GM23338 (cell line): ENCODE data around the gene NRP1. TPM values are rescaled to one million over a fixed set of nuclear protein-coding genes. Genes with fewer than 3 reads are reported as not detected.

Experiments
- ATAC-seq: fragments of 200-7000 bp; cut with Tn5 transposase; 3 replicates; pipeline ENCODE4 v1.9.1; 2020
- DNase-seq: peaks from one replicate; pipeline ENCODE4 v3.0.0-alpha.2; 2015; ENCODE audit warnings: low spot score
- H2AFZ ChIP-seq: fragments of 200-600 bp; sonication (generic); 2 replicates; pipeline ENCODE4 v1.8.0; 2016; ENCODE audit warnings: antibody characterized with exemption, mild to moderate bottlenecking, moderate library complexity
- H3F3A ChIP-seq: fragments of 200-600 bp; sonication (generic); replicated peaks from 2 replicates; pipeline ENCODE4 v1.8.0; 2017; ENCODE audit warnings: antibody characterized with exemption, mixed run types, low read depth
- H3K27ac ChIP-seq: fragments of 200-600 bp; sonication (generic); 2 replicates; pipeline ENCODE4 v1.6.1; 2016; ENCODE audit warnings: low read depth
- H3K27me3 ChIP-seq: fragments of 200-600 bp; sonication (generic); 2 replicates; pipeline ENCODE4 v1.8.0; 2016; ENCODE audit warnings: mild to moderate bottlenecking, mixed run types, moderate library complexity; ENCODE audit not compliant: insufficient read depth
- H3K36me3 ChIP-seq: fragments of 200-600 bp; sonication (generic); 2 replicates; pipeline ENCODE4 v1.8.0; 2016; ENCODE audit warnings: mild to moderate bottlenecking; ENCODE audit not compliant: insufficient read depth
- H3K4me1 ChIP-seq: fragments of 200-600 bp; sonication (generic); 2 replicates; pipeline ENCODE4 v1.8.0; 2016; ENCODE audit warnings: mild to moderate bottlenecking, moderate library complexity; ENCODE audit not compliant: insufficient read depth
- H3K4me2 ChIP-seq: fragments of 200-600 bp; sonication (generic); 2 replicates; pipeline ENCODE4 v1.7.1; 2017; ENCODE audit warnings: mixed run types
- H3K4me3 ChIP-seq: fragments of 200-600 bp; sonication (generic); 2 replicates; pipeline ENCODE4 v1.6.1; 2016; ENCODE audit warnings: mixed run types
- H3K79me2 ChIP-seq: fragments of 200-600 bp; sonication (generic); replicated peaks from 2 replicates; pipeline ENCODE4 v1.8.0; 2017; ENCODE audit warnings: mild to moderate bottlenecking; ENCODE audit not compliant: insufficient read depth
- H3K9me2 ChIP-seq: fragments of 200-600 bp; sonication (generic); 2 replicates; pipeline ENCODE4 v1.8.0; 2017; ENCODE audit not compliant: insufficient read depth
- H4K20me1 ChIP-seq: fragments of 200-600 bp; sonication (generic); replicated peaks from 2 replicates; pipeline ENCODE4 v1.8.0; 2017; ENCODE audit warnings: mild to moderate bottlenecking; ENCODE audit not compliant: insufficient read depth
- H3K27ac Mint-ChIP-seq: 2 replicates; pipeline ENCODE4 v1.8.0; 2020; ENCODE audit warnings: inconsistent platforms, mild to moderate bottlenecking, moderate library complexity, mixed read lengths
- H3K27me3 Mint-ChIP-seq: 3 replicates; pipeline ENCODE4 v1.8.0; 2022; ENCODE audit warnings: low read depth, mild to moderate bottlenecking, moderate library complexity, mixed read lengths, inconsistent platforms; ENCODE audit not compliant: insufficient read depth, poor library complexity
- H3K36me3 Mint-ChIP-seq: 3 replicates; pipeline ENCODE4 v1.8.0; 2021; ENCODE audit warnings: low read depth, mild to moderate bottlenecking, inconsistent platforms, moderate library complexity, mixed read lengths
- H3K4me1 Mint-ChIP-seq: 3 replicates; pipeline ENCODE4 v1.8.0; 2020; ENCODE audit warnings: mild to moderate bottlenecking, inconsistent platforms, mixed read lengths
- H3K4me3 Mint-ChIP-seq: 3 replicates; pipeline ENCODE4 v1.8.0; 2021; ENCODE audit warnings: moderate library complexity, mild to moderate bottlenecking, inconsistent platforms, mixed read lengths
- H3K9me3 Mint-ChIP-seq: 3 replicates; pipeline ENCODE4 v1.8.0; 2020; ENCODE audit warnings: moderate library complexity, mild to moderate bottlenecking, inconsistent platforms, mixed read lengths
- EZH2phosphoT487 ChIP-seq: fragments of 200-600 bp; sonication (generic); IDR thresholded peaks from one replicate; pipeline ENCODE4 v1.8.1; 2018; ENCODE audit warnings: antibody characterized with exemption; ENCODE audit not compliant: unreplicated experiment
- JUNB ChIP-seq: IDR thresholded peaks from one replicate; pipeline ENCODE4 v1.6.1; 2016; ENCODE audit warnings: antibody characterized with exemption; ENCODE audit not compliant: unreplicated experiment
- POLR2AphosphoS5 ChIP-seq: IDR thresholded peaks from 2 replicates; pipeline ENCODE4 v1.6.1; 2016; ENCODE audit warnings: antibody characterized with exemption, low read depth
- STAT1 ChIP-seq: IDR thresholded peaks from one replicate; pipeline ENCODE4 v1.6.1; 2016; ENCODE audit warnings: antibody characterized with exemption; ENCODE audit not compliant: unreplicated experiment
- ZNF114 ChIP-seq: fragments of 250-450 bp; sonication (Bioruptor Pico); IDR thresholded peaks from 2 replicates; pipeline ENCODE4 v1.5.0; 2020; ENCODE audit warnings: mild to moderate bottlenecking, moderate library complexity
- ZNF331 ChIP-seq: fragments of 250-450 bp; sonication (Bioruptor Pico); IDR thresholded peaks from 2 replicates; pipeline ENCODE4 v1.5.0; 2020; ENCODE audit warnings: low read depth, mild to moderate bottlenecking, moderate library complexity
- polyA plus RNA-seq: library from polyadenylated mRNA; unstranded; fragments of >200 nt; fragmentation: Nextera tagmentation; extraction: Ambion mirVana; gene quantifications from 2 replicates; pipeline ENCODE4 v1.2.1, GENCODE V29; 2016
- total RNA-seq: library from RNA; depleted of rRNA; stranded (reverse); fragments of >200 nt; shearing (Covaris generic); gene quantifications from 2 replicates; pipeline ENCODE4 v1.2.3, GENCODE V29; 2014
- TF ChIP-seq, protein P1 (sequence below), 2 experiments: fragments of 200-600 bp in 1 of 2; sonication (generic) in 1 of 2; conservative IDR thresholded peaks; 2 replicates each; pipeline versions ENCODE4 v1.5.1 to v1.6.1; 2016 to 2017; ENCODE audit warnings: antibody characterized with exemption in 2 of 2, low read depth in 2 of 2, mild to moderate bottlenecking in 2 of 2, moderate library complexity in 1 of 2
- TF ChIP-seq, protein P2 (sequence below): fragments of 250-450 bp; sonication (Bioruptor Pico); IDR thresholded peaks from 2 replicates; pipeline ENCODE4 v1.5.0; 2020; ENCODE audit warnings: mild to moderate bottlenecking, moderate library complexity
- TF ChIP-seq, protein P3 (sequence below): IDR thresholded peaks from 2 replicates; pipeline ENCODE4 v1.6.1; 2016; ENCODE audit warnings: antibody characterized with exemption

The NRP1 gene
- total and polyA plus RNA-seq, 2 experiments from 2014 or later = 2.9 to 3.5 TPM

DNA sequence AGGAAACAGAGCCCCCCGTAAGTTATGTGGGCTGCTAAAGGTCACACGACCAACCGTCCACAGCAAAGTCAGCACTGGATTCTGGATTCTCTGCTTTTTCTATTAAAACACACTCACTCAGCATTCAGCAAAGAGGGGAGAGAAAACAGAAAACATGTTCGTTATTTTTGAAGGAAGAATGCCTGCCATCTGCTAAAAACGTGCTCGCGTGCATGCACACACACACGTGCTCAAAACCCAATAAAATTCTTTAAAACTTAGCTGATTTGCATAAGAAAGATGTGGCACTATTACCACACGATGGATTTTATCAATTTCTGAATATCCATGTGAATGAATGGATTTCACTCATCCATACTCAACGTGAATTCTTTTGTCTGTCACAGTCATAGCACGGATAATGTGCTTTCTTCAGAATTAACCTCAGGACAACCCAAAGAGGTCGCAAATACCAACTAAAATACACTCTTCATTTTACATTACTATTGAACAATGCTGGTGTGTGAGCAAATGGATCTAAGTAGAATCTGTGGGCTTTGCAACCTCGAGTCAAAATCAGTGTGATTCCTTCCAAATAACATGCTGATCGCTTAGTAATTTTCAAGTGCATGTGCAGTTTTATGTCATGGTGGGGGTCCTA is 40.8 kb downstream of the NRP1 start:
- peak overlapping the region; percentile 24; the same call in 1 of the 2 replicates for H3K27ac Mint-ChIP-seq
- Histone ChIP-seq H4K20me1 (no peaks in the 10 kb centered on the region), H3K79me2 (no peaks in the 10 kb centered on the region), H3K27ac (no peak overlapping the region), H3K4me2 (no peak overlapping the region), H3K4me1 (peaks cover 14% of the 10 kb centered on the region), H3K9me2 (peaks cover 4% of the 10 kb centered on the region; the same call in 1 of the 2 replicates), H2AFZ (no peak overlapping the region), H3K36me3 (no peaks in the 10 kb centered on the region), H3K27me3 (no peaks in the 10 kb centered on the region), H3F3A (no peaks in the 10 kb centered on the region), H3K4me3 (no peak overlapping the region)
- no peak for ATAC-seq
- no peaks in the 10 kb centered on the region for H3K27me3 Mint-ChIP-seq
- H3K36me3 Mint-ChIP-seq = no peaks in the 10 kb centered on the region
- H3K4me1 Mint-ChIP-seq = peaks cover 21% of the 10 kb centered on the region
- no peak for DNase-seq
- no peak for TF ChIP-seq EZH2phosphoT487
- no peak for TF ChIP-seq JUNB
- TF ChIP-seq, protein P1, sequence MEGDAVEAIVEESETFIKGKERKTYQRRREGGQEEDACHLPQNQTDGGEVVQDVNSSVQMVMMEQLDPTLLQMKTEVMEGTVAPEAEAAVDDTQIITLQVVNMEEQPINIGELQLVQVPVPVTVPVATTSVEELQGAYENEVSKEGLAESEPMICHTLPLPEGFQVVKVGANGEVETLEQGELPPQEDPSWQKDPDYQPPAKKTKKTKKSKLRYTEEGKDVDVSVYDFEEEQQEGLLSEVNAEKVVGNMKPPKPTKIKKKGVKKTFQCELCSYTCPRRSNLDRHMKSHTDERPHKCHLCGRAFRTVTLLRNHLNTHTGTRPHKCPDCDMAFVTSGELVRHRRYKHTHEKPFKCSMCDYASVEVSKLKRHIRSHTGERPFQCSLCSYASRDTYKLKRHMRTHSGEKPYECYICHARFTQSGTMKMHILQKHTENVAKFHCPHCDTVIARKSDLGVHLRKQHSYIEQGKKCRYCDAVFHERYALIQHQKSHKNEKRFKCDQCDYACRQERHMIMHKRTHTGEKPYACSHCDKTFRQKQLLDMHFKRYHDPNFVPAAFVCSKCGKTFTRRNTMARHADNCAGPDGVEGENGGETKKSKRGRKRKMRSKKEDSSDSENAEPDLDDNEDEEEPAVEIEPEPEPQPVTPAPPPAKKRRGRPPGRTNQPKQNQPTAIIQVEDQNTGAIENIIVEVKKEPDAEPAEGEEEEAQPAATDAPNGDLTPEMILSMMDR (conservative IDR thresholded peaks at IDR 0.05; ENCODE audit: low read depth in 2 of 2) = no peak
- no peak for TF ChIP-seq ZNF114 (CRISPR knock-in tag)
- TF ChIP-seq ZNF331 (CRISPR knock-in tag) = no peak
- TF ChIP-seq POLR2AphosphoS5 = no peak
- no peaks in the 10 kb centered on the region for H3K9me3 Mint-ChIP-seq
- no peak overlapping the region for H3K4me3 Mint-ChIP-seq

- peaks cover 14% of the 10 kb centered on the region for H3K4me1 ChIP-seq
- DNase-seq (no peak), ATAC-seq (no peak)
- H3K27me3 Mint-ChIP-seq = no peaks in the 10 kb centered on the region
- H3K79me2 ChIP-seq = no peaks in the 10 kb centered on the region
- H3K36me3 ChIP-seq = no peaks in the 10 kb centered on the region
- H2AFZ ChIP-seq = no peak overlapping the region
- H4K20me1 ChIP-seq = no peaks in the 10 kb centered on the region
- H3K9me3 Mint-ChIP-seq = no peaks in the 10 kb centered on the region
- H3F3A ChIP-seq = no peaks in the 10 kb centered on the region
- H3K4me1 Mint-ChIP-seq = peaks cover 21% of the 10 kb centered on the region
- H3K27ac Mint-ChIP-seq = no peak overlapping the region
- H3K27ac ChIP-seq = no peak overlapping the region
- H3K27me3 ChIP-seq = no peaks in the 10 kb centered on the region
- H3K4me3 ChIP-seq = no peak overlapping the region
- H3K36me3 Mint-ChIP-seq = no peaks in the 10 kb centered on the region
- H3K4me2 ChIP-seq = no peak overlapping the region
- H3K9me2 ChIP-seq = peaks cover 4% of the 10 kb centered on the region; the same call in 1 of the 2 replicates
- TF ChIP-seq JUNB (no peak), STAT1 (no peak), ZNF114 (CRISPR knock-in tag) (no peak)
- TF ChIP-seq, protein P2, sequence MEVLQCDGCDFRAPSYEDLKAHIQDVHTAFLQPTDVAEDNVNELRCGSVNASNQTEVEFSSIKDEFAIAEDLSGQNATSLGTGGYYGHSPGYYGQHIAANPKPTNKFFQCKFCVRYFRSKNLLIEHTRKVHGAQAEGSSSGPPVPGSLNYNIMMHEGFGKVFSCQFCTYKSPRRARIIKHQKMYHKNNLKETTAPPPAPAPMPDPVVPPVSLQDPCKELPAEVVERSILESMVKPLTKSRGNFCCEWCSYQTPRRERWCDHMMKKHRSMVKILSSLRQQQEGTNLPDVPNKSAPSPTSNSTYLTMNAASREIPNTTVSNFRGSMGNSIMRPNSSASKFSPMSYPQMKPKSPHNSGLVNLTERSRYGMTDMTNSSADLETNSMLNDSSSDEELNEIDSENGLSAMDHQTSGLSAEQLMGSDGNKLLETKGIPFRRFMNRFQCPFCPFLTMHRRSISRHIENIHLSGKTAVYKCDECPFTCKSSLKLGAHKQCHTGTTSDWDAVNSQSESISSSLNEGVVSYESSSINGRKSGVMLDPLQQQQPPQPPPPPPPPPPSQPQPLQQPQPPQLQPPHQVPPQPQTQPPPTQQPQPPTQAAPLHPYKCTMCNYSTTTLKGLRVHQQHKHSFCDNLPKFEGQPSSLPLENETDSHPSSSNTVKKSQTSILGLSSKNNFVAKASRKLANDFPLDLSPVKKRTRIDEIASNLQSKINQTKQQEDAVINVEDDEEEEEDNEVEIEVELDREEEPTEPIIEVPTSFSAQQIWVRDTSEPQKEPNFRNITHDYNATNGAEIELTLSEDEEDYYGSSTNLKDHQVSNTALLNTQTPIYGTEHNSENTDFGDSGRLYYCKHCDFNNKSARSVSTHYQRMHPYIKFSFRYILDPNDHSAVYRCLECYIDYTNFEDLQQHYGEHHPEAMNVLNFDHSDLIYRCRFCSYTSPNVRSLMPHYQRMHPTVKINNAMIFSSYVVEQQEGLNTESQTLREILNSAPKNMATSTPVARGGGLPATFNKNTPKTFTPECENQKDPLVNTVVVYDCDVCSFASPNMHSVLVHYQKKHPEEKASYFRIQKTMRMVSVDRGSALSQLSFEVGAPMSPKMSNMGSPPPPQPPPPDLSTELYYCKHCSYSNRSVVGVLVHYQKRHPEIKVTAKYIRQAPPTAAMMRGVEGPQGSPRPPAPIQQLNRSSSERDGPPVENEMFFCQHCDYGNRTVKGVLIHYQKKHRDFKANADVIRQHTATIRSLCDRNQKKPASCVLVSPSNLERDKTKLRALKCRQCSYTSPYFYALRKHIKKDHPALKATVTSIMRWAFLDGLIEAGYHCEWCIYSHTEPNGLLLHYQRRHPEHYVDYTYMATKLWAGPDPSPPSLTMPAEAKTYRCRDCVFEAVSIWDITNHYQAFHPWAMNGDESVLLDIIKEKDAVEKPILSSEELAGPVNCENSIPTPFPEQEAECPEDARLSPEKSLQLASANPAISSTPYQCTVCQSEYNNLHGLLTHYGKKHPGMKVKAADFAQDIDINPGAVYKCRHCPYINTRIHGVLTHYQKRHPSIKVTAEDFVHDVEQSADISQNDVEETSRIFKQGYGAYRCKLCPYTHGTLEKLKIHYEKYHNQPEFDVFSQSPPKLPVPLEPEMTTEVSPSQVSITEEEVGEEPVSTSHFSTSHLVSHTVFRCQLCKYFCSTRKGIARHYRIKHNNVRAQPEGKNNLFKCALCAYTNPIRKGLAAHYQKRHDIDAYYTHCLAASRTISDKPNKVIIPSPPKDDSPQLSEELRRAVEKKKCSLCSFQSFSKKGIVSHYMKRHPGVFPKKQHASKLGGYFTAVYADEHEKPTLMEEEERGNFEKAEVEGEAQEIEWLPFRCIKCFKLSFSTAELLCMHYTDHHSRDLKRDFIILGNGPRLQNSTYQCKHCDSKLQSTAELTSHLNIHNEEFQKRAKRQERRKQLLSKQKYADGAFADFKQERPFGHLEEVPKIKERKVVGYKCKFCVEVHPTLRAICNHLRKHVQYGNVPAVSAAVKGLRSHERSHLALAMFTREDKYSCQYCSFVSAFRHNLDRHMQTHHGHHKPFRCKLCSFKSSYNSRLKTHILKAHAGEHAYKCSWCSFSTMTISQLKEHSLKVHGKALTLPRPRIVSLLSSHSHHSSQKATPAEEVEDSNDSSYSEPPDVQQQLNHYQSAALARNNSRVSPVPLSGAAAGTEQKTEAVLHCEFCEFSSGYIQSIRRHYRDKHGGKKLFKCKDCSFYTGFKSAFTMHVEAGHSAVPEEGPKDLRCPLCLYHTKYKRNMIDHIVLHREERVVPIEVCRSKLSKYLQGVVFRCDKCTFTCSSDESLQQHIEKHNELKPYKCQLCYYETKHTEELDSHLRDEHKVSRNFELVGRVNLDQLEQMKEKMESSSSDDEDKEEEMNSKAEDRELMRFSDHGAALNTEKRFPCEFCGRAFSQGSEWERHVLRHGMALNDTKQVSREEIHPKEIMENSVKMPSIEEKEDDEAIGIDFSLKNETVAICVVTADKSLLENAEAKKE = no peak
- TF ChIP-seq, protein P3, sequence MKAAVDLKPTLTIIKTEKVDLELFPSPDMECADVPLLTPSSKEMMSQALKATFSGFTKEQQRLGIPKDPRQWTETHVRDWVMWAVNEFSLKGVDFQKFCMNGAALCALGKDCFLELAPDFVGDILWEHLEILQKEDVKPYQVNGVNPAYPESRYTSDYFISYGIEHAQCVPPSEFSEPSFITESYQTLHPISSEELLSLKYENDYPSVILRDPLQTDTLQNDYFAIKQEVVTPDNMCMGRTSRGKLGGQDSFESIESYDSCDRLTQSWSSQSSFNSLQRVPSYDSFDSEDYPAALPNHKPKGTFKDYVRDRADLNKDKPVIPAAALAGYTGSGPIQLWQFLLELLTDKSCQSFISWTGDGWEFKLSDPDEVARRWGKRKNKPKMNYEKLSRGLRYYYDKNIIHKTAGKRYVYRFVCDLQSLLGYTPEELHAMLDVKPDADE = no peak
- no peak overlapping the region for H3K4me3 Mint-ChIP-seq
Measured at GRCh38 chr10:33293076-33293475, 41.4 kb downstream of the NRP1 start.
